Activated CD4-positive, alpha-beta T cell treated with anti-CD3 and anti-CD28 coated beads for 48 hours (primary cell): Measurements from ENCODE around the gene INO80E.

ENCODE experiments used
- DNase-seq: peaks from one replicate; pipeline ENCODE4 v3.0.0-alpha.2; 2020

INO80E gene

DNA sequence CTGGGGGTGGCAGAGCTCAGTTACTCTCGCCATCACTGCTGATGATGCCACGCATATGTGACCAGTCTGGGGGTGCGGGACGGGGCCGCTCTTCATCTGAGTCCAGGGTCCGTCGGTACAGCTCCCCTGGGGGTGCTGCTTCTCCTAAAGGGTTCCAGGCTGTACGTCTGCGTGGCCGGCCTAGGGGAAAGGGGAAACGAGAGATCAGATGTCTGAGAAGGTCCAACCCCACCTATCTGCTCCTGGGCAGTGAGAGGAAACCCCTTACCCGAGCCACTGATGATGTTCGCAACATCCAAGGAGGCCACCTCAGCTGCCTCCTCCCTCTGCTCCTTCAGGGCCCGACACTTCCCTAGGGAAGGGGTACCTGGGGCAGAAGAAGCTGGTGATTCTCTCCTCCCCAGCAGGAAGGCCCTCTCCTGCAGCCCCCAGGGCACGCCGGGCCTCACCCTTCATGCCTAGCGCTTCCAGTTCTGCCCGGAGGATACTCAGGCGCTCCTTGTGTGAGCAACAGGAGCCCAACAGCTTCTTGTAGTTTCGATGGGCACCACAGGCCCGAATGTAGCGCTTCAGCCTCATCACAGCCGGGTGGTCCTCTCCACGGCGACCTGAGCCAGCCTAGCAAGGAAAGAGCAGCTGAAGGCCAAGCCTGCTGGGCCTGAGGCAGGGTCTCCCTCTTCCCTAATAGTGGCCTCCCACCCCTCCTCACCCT, 2.7 kb upstream of the INO80E start:
- no peak for DNase-seq

GRCh38 chr16:29993903-29994599, 2.0 kb upstream of the INO80E start:
- no peak for DNase-seq

GRCh38 chr16:29994600-29995323, 1.3 kb upstream of the INO80E start:
- peak; percentile 85 for DNase-seq

- DNase-seq, result peak; percentile 92
Observed at GRCh38 chr16:29995324-29995910, 624 bp upstream of the INO80E start, which contains the start of gene HIRIP3. TSS of gene HIRIP3 (minus strand) at chr16:29995617. CDS start at chr16:29995605, 12 bp downstream.

DNA sequence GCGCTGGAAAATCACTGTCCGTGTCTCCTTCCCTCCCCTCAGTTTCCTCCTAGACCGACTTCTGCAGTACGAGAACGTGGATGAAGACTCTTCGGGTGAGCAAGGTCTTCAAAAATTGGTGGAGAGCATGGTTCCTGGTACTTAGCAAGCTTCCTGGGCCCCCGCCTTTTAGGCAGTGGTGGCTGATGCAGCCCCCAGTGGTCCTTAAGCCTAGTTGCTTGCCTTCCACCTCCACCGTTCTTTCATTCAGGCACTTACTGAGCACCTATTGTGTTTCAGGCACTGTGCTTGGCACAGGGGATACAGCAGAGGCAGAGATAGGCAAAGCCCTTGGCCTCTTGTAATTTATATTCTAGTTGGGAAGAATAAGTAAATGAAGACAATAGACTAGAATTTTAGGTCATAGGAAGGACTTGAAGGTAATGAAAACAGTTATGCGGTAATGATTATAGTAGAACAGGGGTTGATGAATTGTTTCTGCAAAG, 767 bp downstream of the INO80E start:
- no peak for DNase-seq

- no peak for DNase-seq
Observed at GRCh38 chr16:29999605-30000004, 3.6 kb downstream of the INO80E start.

DNA sequence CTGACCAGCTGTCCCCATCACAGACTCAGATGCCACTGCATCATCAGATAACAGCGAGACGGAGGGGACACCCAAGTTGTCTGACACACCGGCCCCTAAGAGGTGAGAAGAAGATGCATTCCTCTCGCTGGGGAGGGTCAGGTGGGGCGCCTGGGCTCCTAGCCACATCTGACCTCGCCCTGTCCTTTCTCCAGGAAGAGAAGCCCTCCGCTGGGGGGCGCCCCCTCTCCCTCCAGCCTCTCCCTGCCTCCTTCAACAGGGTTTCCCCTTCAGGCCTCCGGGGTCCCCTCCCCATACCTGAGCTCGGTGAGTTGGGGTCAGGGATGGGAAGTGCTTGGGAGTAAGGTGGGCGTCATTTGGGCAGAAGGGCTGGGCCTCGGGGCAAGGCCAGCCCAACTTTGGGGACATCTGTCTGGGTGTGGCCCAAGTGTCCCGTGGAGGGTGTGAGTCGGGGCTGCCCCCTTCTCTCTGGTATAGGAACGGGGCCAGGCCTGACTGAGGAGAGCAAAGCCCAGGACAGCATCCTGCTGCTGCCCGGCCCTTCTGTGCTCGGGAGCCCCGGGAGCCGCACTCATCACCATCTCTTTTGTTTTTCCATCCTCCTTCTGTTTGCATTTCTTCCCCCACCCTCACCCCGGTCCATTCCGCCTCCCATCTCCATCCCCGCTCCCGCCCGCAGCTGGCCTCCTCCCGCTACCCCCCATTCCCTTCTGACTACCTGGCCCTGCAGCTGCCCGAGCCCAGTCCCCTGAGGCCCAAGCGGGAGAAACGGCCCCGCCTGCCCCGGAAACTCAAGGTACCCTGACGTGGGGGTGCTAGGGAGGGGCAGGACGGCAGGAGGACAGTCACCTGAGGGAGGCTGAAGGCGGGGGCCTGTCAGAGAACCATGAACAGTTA, 4.9 kb downstream of the INO80E start:
- DNase-seq, result no peak

- no peak for DNase-seq
Observed at GRCh38 chr16:30002614-30003346, 6.7 kb downstream of the INO80E start.

DNA sequence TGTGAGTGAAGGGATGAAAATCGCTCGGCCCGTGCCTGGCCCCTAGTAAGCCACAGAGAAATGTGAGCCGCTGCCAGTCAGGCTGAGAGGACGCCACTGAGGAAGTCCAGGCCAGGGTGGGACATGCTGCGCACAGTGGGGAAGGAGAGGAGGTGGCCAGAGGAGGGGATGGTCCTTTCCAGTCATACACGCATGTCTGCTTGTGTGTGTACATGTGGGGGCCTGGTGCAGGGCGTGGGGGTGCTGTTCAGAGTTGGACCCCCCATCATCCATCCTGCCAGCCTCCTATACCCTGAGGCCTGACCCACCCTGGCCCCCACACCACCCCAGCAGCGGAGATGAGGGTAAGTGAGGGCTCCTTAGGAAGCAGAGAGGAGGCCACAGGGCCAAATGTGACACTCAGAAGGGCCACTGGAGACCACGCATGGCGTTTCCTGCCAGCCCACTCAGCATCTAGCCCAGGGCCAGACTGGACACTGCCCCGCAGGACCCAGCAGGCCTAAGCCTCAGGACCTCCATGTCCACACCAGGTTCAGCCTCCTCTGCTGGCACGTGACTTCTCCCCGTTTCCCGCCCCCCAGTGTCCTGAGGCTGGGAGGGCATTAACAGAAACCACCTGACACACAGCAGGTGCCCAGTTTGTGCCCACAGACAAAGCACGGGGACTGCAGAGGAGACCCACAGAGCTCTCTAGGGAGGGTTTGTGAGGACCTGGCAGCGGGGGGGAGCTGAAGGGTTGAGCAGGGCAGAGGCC, 7.8 kb downstream of the INO80E start:
- no peak for DNase-seq

- DNase-seq, result no peak
Observed at GRCh38 chr16:30004424-30004776, 8.4 kb downstream of the INO80E start.

DNA sequence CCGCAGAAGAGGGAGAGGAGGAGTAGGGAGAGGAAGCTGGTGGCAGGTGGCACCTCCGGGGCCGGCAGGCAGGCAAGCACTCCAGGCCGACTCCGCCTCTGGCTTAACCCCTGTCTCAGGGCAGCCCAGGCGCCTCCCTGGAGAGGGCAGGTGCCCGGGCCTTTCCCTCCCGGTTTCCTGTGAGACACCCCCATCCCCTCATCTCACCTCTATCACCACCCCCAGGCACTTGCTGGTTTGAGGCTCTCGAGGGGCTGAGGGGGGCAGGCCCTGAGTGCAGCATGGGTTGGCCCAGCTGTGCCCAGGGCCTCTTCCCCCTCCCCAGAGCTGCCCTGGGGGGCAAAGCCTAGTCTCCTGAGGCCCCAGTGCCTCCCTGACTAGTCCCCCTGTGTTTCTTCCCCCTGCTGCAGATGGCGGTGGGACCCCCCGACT, 8.8 kb downstream of the INO80E start:
- no peak for DNase-seq

GRCh38 chr16:30005341-30006094, 9.5 kb downstream of the INO80E start:
- DNase-seq, result peak; percentile 55

DNA sequence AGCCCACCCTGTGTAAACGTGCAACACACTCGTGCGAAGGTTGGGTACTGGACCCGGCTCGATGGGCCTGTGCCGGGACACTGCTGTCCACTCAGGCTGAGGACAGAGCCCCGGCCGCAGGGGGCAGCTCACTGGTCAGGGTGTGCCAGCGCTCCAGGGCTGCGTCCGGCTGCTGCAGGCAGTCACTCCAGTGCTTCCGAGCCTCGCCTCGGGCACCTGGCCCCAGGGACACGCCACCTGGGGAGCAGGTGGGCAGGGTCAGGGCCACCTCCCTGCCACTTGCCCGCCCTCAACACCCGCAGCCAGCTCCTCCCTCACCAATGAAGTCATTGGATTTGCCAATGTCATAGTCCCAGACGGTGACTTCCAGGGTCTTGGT, 10.0 kb downstream of the INO80E start:
- no peak for DNase-seq

DNA sequence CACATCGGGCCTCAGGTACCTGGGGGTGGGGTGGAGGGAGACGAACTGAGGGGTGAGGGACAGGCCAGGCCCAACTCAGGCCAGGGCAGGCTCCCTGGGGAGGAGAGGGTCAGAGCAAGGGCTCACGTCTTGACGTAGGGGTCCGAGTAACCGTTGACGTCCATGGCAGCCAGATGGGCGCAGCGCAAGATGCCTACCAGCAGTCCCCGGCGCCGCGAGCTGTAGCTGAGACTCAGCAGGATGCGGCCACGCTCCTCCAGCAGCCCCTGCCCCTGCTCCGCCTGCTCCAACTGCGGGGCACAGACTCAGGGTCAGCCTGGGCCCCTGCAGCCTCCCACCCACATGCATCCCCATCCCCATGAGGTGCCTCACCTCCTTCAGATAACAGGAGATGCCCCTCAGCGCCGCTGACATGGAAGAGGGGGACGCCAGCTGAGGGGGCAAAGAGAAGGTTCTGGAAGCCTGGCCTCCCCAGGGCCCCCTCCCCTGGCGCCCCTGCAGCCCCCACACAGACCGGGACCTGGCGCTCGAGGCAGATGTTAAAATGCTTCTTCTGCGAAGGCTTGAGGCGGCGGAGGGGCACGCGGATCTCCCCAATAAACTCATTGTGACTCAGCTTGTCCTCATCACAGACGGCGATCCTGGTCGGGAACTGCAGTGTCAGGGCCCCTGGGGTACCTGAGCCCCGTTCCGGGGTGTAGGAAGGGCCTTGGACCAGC, 10.8 kb downstream of the INO80E start:
- DNase-seq, result no peak

- DNase-seq, result no peak
Observed at GRCh38 chr16:30007378-30007895, 11.4 kb downstream of the INO80E start.

DNA sequence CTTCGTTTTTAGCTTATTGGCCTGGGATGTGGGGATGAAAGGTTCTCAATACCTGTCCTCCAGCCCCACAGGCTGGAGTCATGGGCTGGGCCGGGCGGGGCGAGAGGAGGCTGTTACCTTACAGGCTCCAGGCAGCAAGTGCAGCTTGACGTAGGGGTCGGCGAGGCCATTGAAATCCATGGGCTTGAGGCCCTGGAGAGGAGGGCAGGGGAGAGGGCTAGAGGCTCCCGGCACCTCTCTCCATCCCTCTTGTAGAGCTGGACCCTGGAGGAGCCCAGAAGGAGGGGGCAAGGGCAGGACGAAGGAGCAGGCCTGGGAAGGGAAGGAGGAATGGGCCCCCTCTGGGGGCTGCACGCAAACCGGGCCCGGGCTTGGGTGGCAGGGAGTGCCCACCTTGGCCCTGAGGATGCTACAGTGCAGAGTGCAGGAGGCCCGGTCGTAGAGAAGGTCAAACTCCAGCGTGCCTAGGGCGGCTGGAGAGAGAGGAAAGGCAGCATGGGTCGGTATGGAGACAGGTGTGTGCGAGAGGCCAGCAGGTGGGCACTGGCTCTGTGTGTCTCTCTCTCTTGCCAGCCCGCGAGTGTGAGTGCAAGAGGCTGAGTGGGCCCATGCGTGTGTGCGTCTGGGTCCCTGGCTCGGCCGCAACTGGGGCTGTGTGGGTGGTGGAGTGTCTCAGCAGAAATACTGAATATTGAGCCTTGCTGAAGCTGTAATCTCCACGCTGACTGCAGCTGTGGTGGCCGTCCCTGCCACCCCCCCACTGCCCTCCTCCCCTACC, 13.2 kb downstream of the INO80E start:
- no peak for DNase-seq

- no peak for DNase-seq
Observed at GRCh38 chr16:30009990-30010843, 14.2 kb downstream of the INO80E start.
